NCI-H187 (cell line): ENCODE results near the gene MICALL1.
"Not testable (repeated sequence)": the region's sequence is repeated elsewhere in the genome, so short reads cannot be mapped to it uniquely, and the experiment has no call there.

ENCODE experiments used
- DNase-seq, 2 experiments: peaks; one replicate each; lab custom pipeline; 2025; lab: John Stamatoyannopoulos, UW

The MICALL1 gene

GRCh38 chr22:37954686-37955085, 48.6 kb downstream of the MICALL1 start:
- DNase-seq, result no peak

GRCh38 chr22:37955825-37956397, 49.8 kb downstream of the MICALL1 start:
- not testable (repeated sequence) for DNase-seq

GRCh38 chr22:37957232-37957631, 51.1 kb downstream of the MICALL1 start:
- DNase-seq, result no peak

- DNase-seq, result no peak
These were observed 53.2 kb downstream of the MICALL1 start for GRCh38 chr22:37959231-37959825.

GRCh38 chr22:37961062-37961461, 55.0 kb downstream of the MICALL1 start:
- no peak for DNase-seq

GRCh38 chr22:37965940-37966664, 60.0 kb downstream of the MICALL1 start:
- DNase-seq, result no peak

- no peak for DNase-seq
These were observed 61.0 kb downstream of the MICALL1 start for GRCh38 chr22:37967147-37967546.

- DNase-seq, result no peak
These were observed 61.7 kb downstream of the MICALL1 start for GRCh38 chr22:37967637-37968451.

- no peak for DNase-seq
These were observed 62.6 kb downstream of the MICALL1 start for GRCh38 chr22:37968452-37969251.

GRCh38 chr22:37970864-37971263, 64.8 kb downstream of the MICALL1 start:
- DNase-seq, result no peak

GRCh38 chr22:37971475-37972434, 65.7 kb downstream of the MICALL1 start:
- no peak for DNase-seq

GRCh38 chr22:37972527-37972926, 66.4 kb downstream of the MICALL1 start:
- no peak for DNase-seq

GRCh38 chr22:37973271-37974170, 67.4 kb downstream of the MICALL1 start:
- DNase-seq, result no peak

GRCh38 chr22:37975153-37975552, 69.1 kb downstream of the MICALL1 start:
- no peak for DNase-seq

- DNase-seq, result not testable (repeated sequence)
These were observed 69.9 kb downstream of the MICALL1 start for GRCh38 chr22:37976022-37976421.

- DNase-seq, result no peak
These were observed 70.5 kb downstream of the MICALL1 start for GRCh38 chr22:37976547-37976946.

- no peak for DNase-seq
These were observed 73.7 kb downstream of the MICALL1 start for GRCh38 chr22:37979782-37980181.

- no peak for DNase-seq
These were observed 75.3 kb downstream of the MICALL1 start for GRCh38 chr22:37981282-37982011.
